DOHH2 (cell line): ENCODE results near the gene ASXL1.

ENCODE experiments used
- CTCF ChIP-seq: fragments of 200-600 bp; sonication (generic); IDR thresholded peaks from one replicate; pipeline ENCODE4 v1.5.1; 2014; ENCODE audit warnings: antibody characterized with exemption, mild to moderate bottlenecking, low read depth, low read length; ENCODE audit not compliant: poor library complexity, severe bottlenecking
- EZH2phosphoT487 ChIP-seq: fragments of 200-600 bp; sonication (generic); IDR thresholded peaks from 2 replicates; pipeline ENCODE4 v1.6.1; 2017; ENCODE audit warnings: borderline replicate concordance, mild to moderate bottlenecking, antibody characterized with exemption, low read length, moderate library complexity, mixed read lengths

GRCh38 chr20:32453467-32454163 is 95.5 kb downstream of the ASXL1 start:
- TF ChIP-seq CTCF, result no peak
- TF ChIP-seq EZH2phosphoT487, result no peak
